ENCODE data around the gene DGKI.
"Not testable (repeated sequence)": the region's sequence is repeated elsewhere in the genome, so short reads cannot be mapped to it uniquely, and the experiment has no call there.

Gene DGKI

DNA sequence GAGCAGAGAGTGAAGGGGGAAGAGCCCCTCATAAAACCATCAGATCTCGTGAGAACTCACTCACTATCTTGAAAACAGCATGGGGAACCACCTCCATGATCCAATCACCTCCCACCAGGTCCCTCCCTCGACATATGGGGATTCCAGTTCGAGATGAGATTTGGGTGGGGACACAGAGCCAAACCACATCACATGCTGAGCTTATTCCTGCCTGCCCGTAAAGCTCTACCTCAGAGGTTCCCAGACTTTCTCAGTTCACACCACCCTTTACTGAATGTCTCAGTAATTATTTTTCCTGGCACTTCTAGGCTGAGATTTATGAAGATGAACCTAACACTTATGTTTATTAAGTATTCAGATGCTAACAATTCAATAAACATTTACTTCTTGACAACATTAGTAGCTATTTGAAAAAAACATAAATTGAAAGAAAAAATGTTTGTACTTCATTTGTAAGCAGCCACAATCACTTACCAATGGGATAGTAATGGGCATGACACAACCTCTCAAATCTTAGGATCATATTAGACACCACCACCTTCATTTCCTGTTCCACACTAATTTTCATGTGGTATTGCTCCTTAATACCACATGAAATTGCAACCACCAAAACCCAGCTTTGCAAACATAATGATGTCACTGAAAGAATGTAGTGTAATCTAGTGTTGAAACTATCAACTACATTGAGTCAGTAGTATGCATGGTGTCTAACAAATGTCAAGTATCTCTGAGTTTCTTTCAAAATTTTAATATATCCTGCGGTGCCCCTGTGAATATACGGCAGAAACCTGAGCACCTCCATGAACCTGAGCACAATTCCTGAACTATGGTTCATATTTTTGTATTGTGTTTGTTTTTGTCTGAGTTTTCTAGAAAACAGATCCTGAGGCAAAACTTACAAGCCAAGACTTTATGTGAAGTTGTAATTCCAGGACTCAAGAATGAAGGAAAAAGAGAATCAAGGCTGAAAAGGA is 4.5 kb upstream of the DGKI start:
- H3K27me3 Mint-ChIP-seq = peaks cover 26% of the 10 kb centered on the region
- no peak overlapping the region for H3K27ac Mint-ChIP-seq
- H3K36me3 Mint-ChIP-seq = no peaks in the 10 kb centered on the region
- H3K4me3 Mint-ChIP-seq = no peak overlapping the region
- peaks cover under 1% of the 10 kb centered on the region for H3K4me1 Mint-ChIP-seq
- H3K9me3 Mint-ChIP-seq = no peaks in the 10 kb centered on the region

DNA sequence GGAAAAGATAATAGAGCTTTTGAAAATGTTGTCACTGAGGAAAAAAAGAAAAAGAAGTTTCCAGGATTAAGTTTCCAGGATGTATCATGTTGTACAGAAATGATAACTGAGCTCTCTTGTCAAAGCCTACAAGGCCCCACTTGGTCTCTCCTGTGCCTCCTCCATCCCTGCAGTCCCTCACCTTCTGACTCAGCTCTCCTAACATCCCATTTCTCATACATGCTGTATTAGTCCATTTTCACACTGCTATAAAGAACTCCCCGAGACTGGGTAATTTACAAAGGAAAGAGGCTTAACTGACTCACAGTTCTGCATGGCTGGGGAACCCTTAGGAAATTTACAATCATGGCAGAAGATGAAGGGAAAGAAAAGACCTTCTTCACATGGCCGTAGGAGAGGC is 3.8 kb upstream of the DGKI start:
- Mint-ChIP-seq H3K36me3 (no peaks in the 10 kb centered on the region), H3K27me3 (peaks cover 33% of the 10 kb centered on the region), H3K27ac (no peak overlapping the region), H3K4me3 (no peak overlapping the region), H3K9me3 (no peaks in the 10 kb centered on the region), H3K4me1 (peaks cover 4% of the 10 kb centered on the region)

DNA sequence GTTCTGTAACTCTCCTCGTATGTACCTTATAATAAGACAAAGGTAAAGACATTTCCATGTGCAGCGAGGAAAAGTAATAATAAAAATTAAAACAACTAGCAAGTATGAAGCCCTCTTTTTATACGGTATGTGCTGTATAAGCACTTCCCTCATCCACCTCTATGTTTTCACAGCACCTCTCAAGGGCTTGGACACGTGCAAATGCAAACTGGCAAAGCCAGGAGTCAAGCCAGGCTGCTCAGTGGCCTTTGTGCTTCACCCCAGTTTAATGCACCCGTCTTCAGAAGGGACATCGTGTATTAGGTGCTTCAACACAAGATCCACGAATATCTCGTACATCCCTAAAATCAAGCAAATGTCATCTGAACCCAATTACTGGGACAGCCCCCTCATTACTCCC is 1.3 kb upstream of the DGKI start:
- Mint-ChIP-seq H3K4me3 (no peak overlapping the region), H3K36me3 (no peaks in the 10 kb centered on the region), H3K27me3 (peaks cover 52% of the 10 kb centered on the region)

GRCh38 chr7:137847568-137848050 is 835 bp upstream of the DGKI start:
- Mint-ChIP-seq H3K4me3 (no peak overlapping the region), H3K36me3 (no peaks in the 10 kb centered on the region), H3K9me3 (no peaks in the 10 kb centered on the region), H3K27me3 (peaks cover 55% of the 10 kb centered on the region), H3K27ac (no peak overlapping the region), H3K4me1 (peaks cover 4% of the 10 kb centered on the region)

More for the DNA sequence above, 1.3 kb upstream of the DGKI start:
- H3K27ac Mint-ChIP-seq = no peak overlapping the region
- H3K4me1 Mint-ChIP-seq = peaks cover 4% of the 10 kb centered on the region
- H3K9me3 Mint-ChIP-seq = no peaks in the 10 kb centered on the region

- Mint-ChIP-seq H3K4me3 (no peak overlapping the region), H3K9me3 (no peaks in the 10 kb centered on the region), H3K27me3 (peaks cover 66% of the 10 kb centered on the region), H3K36me3 (no peaks in the 10 kb centered on the region), H3K4me1 (peaks cover 4% of the 10 kb centered on the region), H3K27ac (no peak overlapping the region)
Measured at GRCh38 chr7:137846549-137846826, 286 bp downstream of the DGKI start.

DNA sequence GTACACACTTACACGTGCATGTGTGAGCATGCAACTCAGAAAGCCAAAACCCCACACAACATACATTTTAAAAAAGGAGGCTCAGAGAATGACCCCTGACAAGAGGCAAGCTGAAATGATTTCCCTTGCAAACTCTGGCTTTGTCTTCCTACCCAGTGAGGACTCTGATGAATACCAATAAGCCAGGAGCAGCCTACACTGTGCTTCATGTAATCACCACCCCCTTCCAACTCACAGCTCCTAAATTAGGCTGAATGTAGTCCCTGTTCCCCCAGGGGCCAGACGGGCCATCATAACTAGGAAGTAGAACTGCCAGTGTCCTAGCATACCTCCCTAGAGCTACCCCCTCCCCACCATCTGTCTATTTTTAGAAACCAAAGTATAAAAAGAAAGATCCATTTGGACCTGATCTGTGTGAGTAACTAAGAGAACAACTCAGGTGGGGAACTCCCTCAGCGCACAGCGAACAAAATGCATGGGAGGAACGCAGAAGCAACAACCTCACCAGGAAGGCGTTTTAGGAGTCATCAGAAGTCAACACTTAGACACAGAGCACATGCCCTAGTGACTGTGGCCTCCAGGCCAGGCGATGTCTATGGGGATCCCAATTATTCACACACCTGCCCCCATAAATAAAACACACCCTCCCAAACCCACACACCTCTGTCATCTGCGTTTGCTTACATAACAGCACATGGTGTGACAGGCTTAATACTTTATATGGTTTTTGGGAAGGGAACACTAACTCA is 1.9 kb downstream of the DGKI start:
- Mint-ChIP-seq H3K9me3 (no peaks in the 10 kb centered on the region), H3K4me1 (peaks cover 4% of the 10 kb centered on the region), H3K4me3 (no peak overlapping the region), H3K27me3 (peaks cover 61% of the 10 kb centered on the region), H3K36me3 (no peaks in the 10 kb centered on the region), H3K27ac (no peak overlapping the region)

GRCh38 chr7:137839903-137840779 is 6.6 kb downstream of the DGKI start:
- Mint-ChIP-seq H3K27me3 (peaks cover 44% of the 10 kb centered on the region), H3K4me3 (no peak overlapping the region)

GRCh38 chr7:137838706-137839315 is 8.0 kb downstream of the DGKI start:
- Mint-ChIP-seq H3K9me3 (peaks cover 4% of the 10 kb centered on the region), H3K27me3 (peaks cover 34% of the 10 kb centered on the region), H3K36me3 (no peaks in the 10 kb centered on the region), H3K4me3 (no peak overlapping the region), H3K4me1 (no peaks in the 10 kb centered on the region), H3K27ac (no peak overlapping the region)

More at GRCh38 chr7:137839903-137840779, 6.6 kb downstream of the DGKI start:
- Mint-ChIP-seq H3K27ac (no peak overlapping the region), H3K4me1 (no peaks in the 10 kb centered on the region), H3K9me3 (peaks cover 4% of the 10 kb centered on the region), H3K36me3 (no peaks in the 10 kb centered on the region)

- Mint-ChIP-seq H3K27ac (no peak overlapping the region), H3K27me3 (peaks cover 16% of the 10 kb centered on the region), H3K36me3 (no peaks in the 10 kb centered on the region), H3K4me3 (no peak overlapping the region), H3K4me1 (no peaks in the 10 kb centered on the region), H3K9me3 (peaks cover 10% of the 10 kb centered on the region)
Measured at GRCh38 chr7:137836541-137836940, 10.2 kb downstream of the DGKI start.

- no peak overlapping the region for H3K4me3 Mint-ChIP-seq
- H3K27me3 Mint-ChIP-seq = peaks cover 14% of the 10 kb centered on the region
- H3K27ac Mint-ChIP-seq = no peak overlapping the region
- no peaks in the 10 kb centered on the region for H3K4me1 Mint-ChIP-seq
- H3K36me3 Mint-ChIP-seq = no peaks in the 10 kb centered on the region
- peaks cover 10% of the 10 kb centered on the region for H3K9me3 Mint-ChIP-seq
Measured at GRCh38 chr7:137836113-137836509, 10.7 kb downstream of the DGKI start.

DNA sequence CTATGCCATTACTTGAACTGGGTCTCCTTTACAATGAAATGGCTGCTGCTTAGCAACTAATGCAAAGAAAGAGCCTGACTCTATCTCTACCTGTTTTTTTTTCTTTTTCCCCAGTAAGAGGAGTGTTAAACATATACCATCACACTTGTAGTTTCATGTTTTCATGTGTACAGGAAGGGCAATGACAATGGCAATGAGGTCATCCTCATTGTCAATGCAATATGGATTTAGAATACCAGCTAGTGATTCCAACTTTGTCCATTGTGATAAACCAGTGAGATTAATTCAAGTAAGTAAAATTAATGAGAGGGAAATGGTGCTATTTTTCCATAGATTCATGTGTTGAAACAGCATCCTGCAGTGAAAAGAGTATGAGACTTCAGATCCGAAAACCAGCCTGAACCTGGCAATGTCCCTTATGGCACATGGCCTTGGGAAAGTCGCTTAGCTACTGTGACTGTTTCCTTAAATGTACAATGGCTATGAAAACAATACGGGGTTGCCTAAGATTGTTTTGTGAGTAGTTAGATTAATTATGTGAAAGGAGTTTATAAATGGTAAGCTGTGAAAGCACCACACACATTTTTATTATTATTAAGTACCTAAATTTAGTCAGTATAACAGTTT is 11.2 kb downstream of the DGKI start:
- no peaks in the 10 kb centered on the region for H3K36me3 Mint-ChIP-seq
- H3K9me3 Mint-ChIP-seq = peaks cover 12% of the 10 kb centered on the region
- no peaks in the 10 kb centered on the region for H3K4me1 Mint-ChIP-seq
- H3K27ac Mint-ChIP-seq = no peak overlapping the region
- H3K4me3 Mint-ChIP-seq = no peak overlapping the region
- H3K27me3 Mint-ChIP-seq = peaks cover 14% of the 10 kb centered on the region

GRCh38 chr7:137834552-137834951 is 12.2 kb downstream of the DGKI start:
- Mint-ChIP-seq H3K4me3 (no peak overlapping the region), H3K4me1 (no peaks in the 10 kb centered on the region), H3K27ac (no peak overlapping the region), H3K36me3 (no peaks in the 10 kb centered on the region), H3K9me3 (peaks cover 16% of the 10 kb centered on the region), H3K27me3 (peaks cover 17% of the 10 kb centered on the region)

- H3K36me3 Mint-ChIP-seq, H3K4me3 Mint-ChIP-seq, H3K4me1 Mint-ChIP-seq, H3K27ac Mint-ChIP-seq: not testable (repeated sequence)
- Mint-ChIP-seq H3K9me3 (peaks cover 16% of the 10 kb centered on the region), H3K27me3 (peaks cover 12% of the 10 kb centered on the region)
Measured at GRCh38 chr7:137832990-137833389, 13.8 kb downstream of the DGKI start.

GRCh38 chr7:137832382-137832781 is 14.4 kb downstream of the DGKI start:
- H3K4me1 Mint-ChIP-seq = no peaks in the 10 kb centered on the region
- peaks cover 12% of the 10 kb centered on the region for H3K27me3 Mint-ChIP-seq
- H3K9me3 Mint-ChIP-seq = peaks cover 16% of the 10 kb centered on the region
- H3K4me3 Mint-ChIP-seq = no peak overlapping the region
- H3K36me3 Mint-ChIP-seq = no peaks in the 10 kb centered on the region
- H3K27ac Mint-ChIP-seq = no peak overlapping the region

GRCh38 chr7:137831555-137831954 is 15.2 kb downstream of the DGKI start:
- Mint-ChIP-seq H3K27me3 (peaks cover 11% of the 10 kb centered on the region), H3K9me3 (peaks cover 16% of the 10 kb centered on the region)
- not testable (repeated sequence) for H3K4me3 Mint-ChIP-seq, H3K36me3 Mint-ChIP-seq, H3K27ac Mint-ChIP-seq, H3K4me1 Mint-ChIP-seq
